H1 (cell line): ENCODE results near the gene LRRFIP1. TPM values are rescaled to one million over a fixed set of nuclear protein-coding genes. Genes with fewer than 3 reads are reported as not detected.

Experiments used
- CTCF ChIA-PET: fragments of 300-600 bp; sonication (Branson Sonifier 250); formaldehyde crosslinking; loops from one replicate; lab custom pipeline; 2021; ENCODE audit not compliant: partially characterized antibody; lab: Charles Lee
- POLR2A ChIA-PET: fragments of 300-600 bp; sonication (Branson Sonifier 250); formaldehyde crosslinking; loops from one replicate; lab custom pipeline; 2021; ENCODE audit warnings: inconsistent platforms; ENCODE audit not compliant: partially characterized antibody; lab: Charles Lee
- DNase-seq, 2 experiments: peaks; one replicate each; pipeline versions ENCODE4 v3.0.0 to v3.0.0-alpha.2; 2010 to 2022; ENCODE audit warnings: low spot score in 2 of 2, low read depth in 1 of 2, mixed read lengths in 1 of 2
- FAIRE-seq: peaks from 2 replicates; lab custom pipeline; 2011; peaks lifted over from hg19 to GRCh38; lab: Jason Lieb, UNC
- H2AFZ ChIP-seq: 2 replicates; pipeline ENCODE4 v1.8.1; 2012; ENCODE audit warnings: low read length, inconsistent platforms
- H2AK5ac ChIP-seq: 2 replicates; pipeline ENCODE4 v1.6.1; 2013; ENCODE audit warnings: low read depth, low read length
- H2BK120ac ChIP-seq: replicated peaks from 2 replicates; pipeline ENCODE3; 2013; ENCODE audit warnings: low read depth, low read length, inconsistent platforms
- H2BK12ac ChIP-seq: 2 replicates; pipeline ENCODE4 v1.6.1; 2013; ENCODE audit warnings: low read depth, low read length
- H2BK15ac ChIP-seq: 2 replicates; pipeline ENCODE4 v1.6.1; 2013; ENCODE audit warnings: low read length
- H2BK20ac ChIP-seq: 2 replicates; pipeline ENCODE4 v1.6.1; 2013; ENCODE audit warnings: low read length
- H2BK5ac ChIP-seq: 2 replicates; pipeline ENCODE4 v1.6.1; 2013; ENCODE audit warnings: low read depth, low read length
- H3K14ac ChIP-seq: 2 replicates; pipeline ENCODE4 v1.6.1; 2013; ENCODE audit warnings: inconsistent platforms; ENCODE audit not compliant: insufficient read length
- H3K18ac ChIP-seq: 2 replicates; pipeline ENCODE4 v1.6.1; 2013; ENCODE audit warnings: low read length; ENCODE audit errors: extremely low read depth
- H3K23ac ChIP-seq: 2 replicates; pipeline ENCODE4 v1.6.1; 2013; ENCODE audit warnings: inconsistent platforms; ENCODE audit not compliant: insufficient read length
- H3K23me2 ChIP-seq: 2 replicates; pipeline ENCODE4 v1.6.1; 2013; ENCODE audit warnings: low read depth, low read length
- H3K27ac ChIP-seq: 2 replicates; pipeline ENCODE4 v1.6.1; 2011; ENCODE audit warnings: low read depth, low read length, inconsistent platforms
- H3K27me3 ChIP-seq, 4 experiments: replicated peaks in 1 of 4; 1 replicate in 1 of 4; 2 replicates in 3 of 4; pipeline versions ENCODE4 v1.6.1 to v1.8.1; 2011 to 2013; ENCODE audit warnings: low read length in 3 of 4, mild to moderate bottlenecking in 3 of 4, inconsistent platforms in 2 of 4, mixed read lengths in 2 of 4, moderate library complexity in 1 of 4; ENCODE audit not compliant: control insufficient read depth in 3 of 4, insufficient read depth in 3 of 4; ENCODE audit errors: extremely low read depth in 1 of 4
- H3K36me3 ChIP-seq, 4 experiments: 2 replicates each; pipeline versions ENCODE4 v1.6.1 to v1.8.1; 2011 to 2013; ENCODE audit warnings: mild to moderate bottlenecking in 4 of 4, low read length in 3 of 4, moderate library complexity in 2 of 4, control low read depth in 1 of 4, inconsistent platforms in 1 of 4; ENCODE audit not compliant: insufficient read depth in 4 of 4, control insufficient read depth in 2 of 4
- H3K4ac ChIP-seq: replicated peaks from 2 replicates; pipeline ENCODE3; 2013; ENCODE audit warnings: low read length, low read depth, mixed read lengths, inconsistent platforms; ENCODE audit not compliant: insufficient read length
- H3K4me1 ChIP-seq, 4 experiments: replicated peaks in 1 of 4; 1 replicate in 1 of 4; 2 replicates in 3 of 4; pipeline versions ENCODE4 v1.6.1 to v1.8.1; 2011 to 2013; ENCODE audit warnings: low read length in 3 of 4, inconsistent platforms in 2 of 4, mixed read lengths in 1 of 4; ENCODE audit not compliant: insufficient read depth in 4 of 4, control insufficient read depth in 3 of 4
- H3K4me2 ChIP-seq, 2 experiments: 2 replicates each; pipeline versions ENCODE4 v1.6.1 to v1.8.1; 2011 to 2013; ENCODE audit warnings: low read depth in 2 of 2, low read length in 2 of 2, control low read depth in 1 of 2, inconsistent platforms in 1 of 2, mild to moderate bottlenecking in 1 of 2; ENCODE audit not compliant: insufficient read depth in 1 of 2
- H3K4me3 ChIP-seq, 4 experiments: fragments of 200-600, 300-600 bp in 1 of 4; sonication (generic), shearing (Covaris generic), sonication (Bioruptor Twin) in 1 of 4; 2 replicates each; pipeline versions ENCODE4 v1.5.1 to v1.8.1; 2011 to 2016; ENCODE audit warnings: low read length in 4 of 4, low read depth in 3 of 4, control low read depth in 2 of 4, inconsistent platforms in 2 of 4, mild to moderate bottlenecking in 2 of 4, mixed read lengths in 1 of 4, moderate library complexity in 1 of 4; ENCODE audit not compliant: insufficient read depth in 2 of 4; ENCODE audit errors: extremely low read depth in 1 of 4
- H3K56ac ChIP-seq: replicated peaks from 2 replicates; pipeline ENCODE3; 2013; ENCODE audit warnings: low read depth, mild to moderate bottlenecking, mixed read lengths, low read length, inconsistent platforms; ENCODE audit not compliant: insufficient read length
- H3K79me1 ChIP-seq: 2 replicates; pipeline ENCODE4 v1.6.1; 2013; ENCODE audit warnings: low read depth, low read length, control low read depth
- H3K79me2 ChIP-seq, 2 experiments: 2 replicates each; pipeline versions ENCODE4 v1.6.1 to v1.8.1; 2012 to 2013; ENCODE audit warnings: low read length in 2 of 2, mild to moderate bottlenecking in 2 of 2, inconsistent platforms in 1 of 2; ENCODE audit not compliant: insufficient read depth in 2 of 2, control insufficient read depth in 1 of 2
- H3K9ac ChIP-seq, 4 experiments: replicated peaks in 1 of 4; 1 replicate in 1 of 4; 2 replicates in 3 of 4; pipeline versions ENCODE4 v1.6.1 to v1.8.1; 2011 to 2013; ENCODE audit warnings: low read depth in 3 of 4, low read length in 3 of 4, control low read depth in 2 of 4, mild to moderate bottlenecking in 2 of 4, moderate library complexity in 2 of 4, inconsistent platforms in 1 of 4; ENCODE audit errors: extremely low read depth in 1 of 4
- H3K9me3 ChIP-seq, 2 experiments: 2 replicates each; pipeline versions ENCODE4 v1.6.1 to v1.8.1; 2012 to 2013; ENCODE audit warnings: mild to moderate bottlenecking in 2 of 2, moderate library complexity in 2 of 2, control low read depth in 1 of 2, inconsistent platforms in 1 of 2, low read depth in 1 of 2, low read length in 1 of 2, mixed read lengths in 1 of 2; ENCODE audit not compliant: insufficient read depth in 2 of 2
- H4K20me1 ChIP-seq, 2 experiments: replicated peaks in 1 of 2; 2 replicates each; pipeline versions ENCODE3 to v1.8.1; 2011 to 2013; ENCODE audit warnings: inconsistent platforms in 2 of 2, low read length in 2 of 2, mild to moderate bottlenecking in 1 of 2; ENCODE audit not compliant: insufficient read depth in 2 of 2, control insufficient read depth in 1 of 2
- H4K5ac ChIP-seq: 2 replicates; pipeline ENCODE4 v1.6.1; 2013; ENCODE audit warnings: low read length, low read depth, mixed read lengths, inconsistent platforms; ENCODE audit not compliant: insufficient read length
- H4K8ac ChIP-seq: 2 replicates; pipeline ENCODE4 v1.8.0; 2013; ENCODE audit warnings: mild to moderate bottlenecking, moderate library complexity, low read length, inconsistent platforms; ENCODE audit not compliant: insufficient read depth; ENCODE audit errors: extremely low read depth
- H4K91ac ChIP-seq: replicated peaks from 2 replicates; pipeline ENCODE3; 2013; ENCODE audit warnings: low read length, mixed read lengths, inconsistent platforms; ENCODE audit not compliant: insufficient read length
- ASH2L ChIP-seq: fragments of 200-600, 300-600 bp; sonication (generic); IDR thresholded peaks from one replicate; pipeline ENCODE4 v1.7.1; 2017; ENCODE audit warnings: low read length
- EP300 ChIP-seq, 2 experiments: IDR thresholded peaks; 1 replicate in 1 of 2; 2 replicates in 1 of 2; pipeline ENCODE4 v1.6.1; 2011 to 2012; ENCODE audit warnings: low read depth in 2 of 2, low read length in 2 of 2, mild to moderate bottlenecking in 2 of 2, borderline replicate concordance in 1 of 2, inconsistent platforms in 1 of 2, moderate library complexity in 1 of 2
- EZH2 ChIP-seq: fragments of 200-600 bp; sonication (generic); IDR thresholded peaks from 2 replicates; pipeline ENCODE4 v1.7.1; 2012; ENCODE audit warnings: low read depth, mild to moderate bottlenecking, moderate library complexity, low read length, inconsistent platforms; ENCODE audit not compliant: severe bottlenecking
- GTF2F1 ChIP-seq: IDR thresholded peaks from 2 replicates; pipeline ENCODE4 v1.6.1; 2012; ENCODE audit warnings: low read depth, low read length, improper control_type of control experiment, borderline replicate concordance
- HDAC6 ChIP-seq: IDR thresholded peaks from one replicate; pipeline ENCODE4 v1.7.1; 2012; ENCODE audit warnings: low read depth, mild to moderate bottlenecking, inconsistent platforms, low read length, moderate library complexity
- MAFK ChIP-seq: IDR thresholded peaks from 2 replicates; pipeline ENCODE4 v1.6.1; 2012; ENCODE audit warnings: low read depth, mild to moderate bottlenecking, improper control_type of control experiment, low read length
- RAD21 ChIP-seq, 2 experiments: IDR thresholded peaks in 1 of 2; conservative IDR thresholded peaks in 1 of 2; 2 replicates each; pipeline ENCODE4 v1.6.1; 2011; ENCODE audit warnings: low read depth in 2 of 2, low read length in 2 of 2, improper control_type of control experiment in 1 of 2, inconsistent platforms in 1 of 2, mild to moderate bottlenecking in 1 of 2, moderate library complexity in 1 of 2
- RNF2 ChIP-seq: fragments of 200-900, 300-1000 bp; sonication (generic); IDR thresholded peaks from 2 replicates; pipeline ENCODE4 v1.7.1; 2016; ENCODE audit warnings: borderline replicate concordance, low read depth, mild to moderate bottlenecking, antibody characterized with exemption, low read length; ENCODE audit not compliant: poor library complexity, severe bottlenecking; ENCODE audit errors: missing control alignments
- SIN3A ChIP-seq, 2 experiments: IDR thresholded peaks in 1 of 2; conservative IDR thresholded peaks in 1 of 2; 2 replicates each; pipeline ENCODE4 v1.6.1; 2011 to 2012; ENCODE audit warnings: low read length in 2 of 2, improper control_type of control experiment in 1 of 2, low read depth in 1 of 2, mild to moderate bottlenecking in 1 of 2
- SP1 ChIP-seq: IDR thresholded peaks from 2 replicates; pipeline ENCODE4 v1.6.1; 2011; ENCODE audit warnings: low read depth, low read length
- SRF ChIP-seq: IDR thresholded peaks from 2 replicates; pipeline ENCODE4 v1.6.1; 2011; ENCODE audit warnings: mild to moderate bottlenecking, low read depth, low read length, moderate library complexity
- TAF7 ChIP-seq: optimal IDR thresholded peaks from 2 replicates; pipeline ENCODE3; 2011; ENCODE audit warnings: low read depth, mild to moderate bottlenecking, inconsistent platforms, low read length, moderate library complexity, borderline replicate concordance
- WGBS, 2 experiments: shearing (Covaris generic) in 1 of 2; methylation state at CpG; one replicate each; pipeline versions ENCODE4 v1.1.6 to v1.1.7; 2013 to 2015; ENCODE audit warnings: low lambda C conversion rate in 2 of 2, mixed read lengths in 2 of 2, inconsistent platforms in 1 of 2, low coverage in 1 of 2, missing lambda C conversion rate in 1 of 2; ENCODE audit not compliant: insufficient replicate concordance in 2 of 2, insufficient coverage in 1 of 2, insufficient read length in 1 of 2; ENCODE audit errors: extremely low coverage in 1 of 2, missing lambda C conversion rate in 1 of 2; 5-methylcytosine and 5-hydroxymethylcytosine counted together
- polyA plus RNA-seq, 7 experiments: library from polyadenylated mRNA; depleted of rRNA in 3 of 7; stranded (reverse) in 5 of 7; unstranded in 2 of 7; fragments of >200 nt in 5 of 7; fragments of 200-250 nt in 2 of 7; gene quantifications; 1 replicate in 5 of 7; 2 replicates in 1 of 7; 4 replicates in 1 of 7; pipeline versions ENCODE4 v1.2.1 to v1.2.3, GENCODE V29; 2011 to 2013; ENCODE audit warnings: missing spikeins in 2 of 7, mixed read lengths in 2 of 7
- total RNA-seq: library from RNA; stranded (reverse); fragmentation: NEBNext Ultra II Directional; extraction: Animal tissue kit (Norgen Biotek cat#: 25700); gene quantifications from 2 replicates; pipeline ENCODE4 v1.2.1, GENCODE V29; 2021

LRRFIP1 gene
- total and polyA plus RNA-seq, 2 of the 8 experiments (the other 6 are each of a cell fraction or from before 2014, with no cell fraction given), result 12.1 to 75.8 TPM

DNA sequence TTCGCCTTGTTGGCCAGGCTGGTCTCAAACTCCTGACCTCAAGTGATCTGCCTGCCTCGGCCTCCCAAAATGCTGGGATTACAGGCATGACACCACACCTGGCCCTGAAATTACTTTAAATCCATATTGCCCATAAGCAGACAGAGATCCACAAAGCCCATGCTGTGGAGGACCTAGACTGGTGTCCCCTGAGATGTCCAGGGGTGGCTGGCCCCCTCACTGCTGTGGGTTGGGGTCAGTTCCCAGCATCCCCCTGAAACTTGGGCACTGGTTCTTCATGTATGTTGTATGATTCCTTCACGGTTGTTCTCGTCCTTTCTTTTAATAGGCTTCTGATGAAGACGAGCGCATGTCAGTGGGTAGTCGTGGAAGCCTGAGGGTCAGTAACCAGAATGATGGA, 93.1 kb downstream of the LRRFIP1 start:
- no peak overlapping the region for H3K56ac ChIP-seq
- no peak overlapping the region for H2BK120ac ChIP-seq
- CTCF ChIA-PET, result interaction anchor here (0.9 to 1.4 kb wide), 3 partner anchors 15 to 36 kb away, joined by 3 to 5 read pairs (median 3); no protein-coding TSS in a partner anchor
- H3K36me3 ChIP-seq, result no peaks in the 10 kb centered on the region; a peak in 1 of 8 replicates
- H4K8ac ChIP-seq, result no peak overlapping the region
- H2BK20ac ChIP-seq, result no peak overlapping the region
- H4K91ac ChIP-seq, result no peak overlapping the region
- H3K18ac ChIP-seq, result no peak overlapping the region
- H3K14ac ChIP-seq, result no peak overlapping the region
- no peaks in the 10 kb centered on the region for H3K27me3 ChIP-seq
- H3K79me1 ChIP-seq, result peaks cover 8% of the 10 kb centered on the region; the same call in 1 of the 2 replicates
- no peaks in the 10 kb centered on the region for H3K9me3 ChIP-seq
- H3K4me3 ChIP-seq, result no peak overlapping the region
- FAIRE-seq (no peak), DNase-seq (peak in 1 of 2 experiments; percentile 29)
- no peak overlapping the region for H2AK5ac ChIP-seq
- no peak overlapping the region for H2AFZ ChIP-seq
- no peak overlapping the region for H2BK12ac ChIP-seq
- POLR2A ChIA-PET, result no interaction called here
- H4K5ac ChIP-seq, result no peak overlapping the region
- H3K4me1 ChIP-seq, result peaks cover 2 to 7% (median 3%) of the 10 kb centered on the region in 4 experiments
- WGBS, 2 experiments, result 91% methylated on average over 7 of the region's 7 CpGs; no CpG with 5 or more reads in 1 of the 2 experiments
- H4K20me1 ChIP-seq, result peaks cover 2 to 9% of the 10 kb centered on the region in 2 experiments
- H3K4me2 ChIP-seq, result no peak overlapping the region
- no peak overlapping the region for H2BK5ac ChIP-seq
- no peak overlapping the region for H3K9ac ChIP-seq
- H3K23me2 ChIP-seq, result no peaks in the 10 kb centered on the region
- H3K27ac ChIP-seq, result no peak overlapping the region
- H3K79me2 ChIP-seq, result peaks cover 0 to 33% of the 10 kb centered on the region in 2 experiments; a peak in 1 of 4 replicates
- H3K4ac ChIP-seq, result no peak overlapping the region
- H2BK15ac ChIP-seq, result no peak overlapping the region
- H3K23ac ChIP-seq, result no peak overlapping the region
- TF ChIP-seq ASH2L, result no peak
- TF ChIP-seq RNF2, result no peak
- TF ChIP-seq SP1, result no peak
- TF ChIP-seq MAFK, result no peak
- TF ChIP-seq GTF2F1, result no peak
- no peak for TF ChIP-seq HDAC6
- no peak for TF ChIP-seq EZH2
- no peak for TF ChIP-seq EP300 (IDR thresholded peaks at IDR 0.05; ENCODE audit: borderline replicate concordance in 1 of 2, low read depth in 2 of 2, low read length in 2 of 2)
- TF ChIP-seq SRF, result no peak
- no peak for TF ChIP-seq SIN3A (conservative IDR thresholded peaks at IDR 0.05 in 1 of 2, IDR thresholded peaks at IDR 0.05 in 1 of 2; ENCODE audit: low read depth in 1 of 2, low read length in 2 of 2)
- TF ChIP-seq RAD21 (IDR thresholded peaks at IDR 0.05 in 1 of 2, conservative IDR thresholded peaks at IDR 0.05 in 1 of 2; ENCODE audit: low read depth in 2 of 2, low read length in 2 of 2), result no peak
- no peak for TF ChIP-seq TAF7
